Endodermal cell (in vitro differentiated cells): ENCODE data around the gene LEKR1. TPM values are rescaled to one million over a fixed set of nuclear protein-coding genes. Genes with fewer than 3 reads are reported as not detected.
"Not testable (repeated sequence)": the region's sequence is repeated elsewhere in the genome, so short reads cannot be mapped to it uniquely, and the experiment has no call there.

ENCODE experiments used
- DNase-seq: peaks from one replicate; pipeline ENCODE4 v3.0.0-alpha.2; 2017
- H3K27ac ChIP-seq: 2 replicates; pipeline ENCODE4 v1.5.1; 2013; ENCODE audit warnings: mild to moderate bottlenecking, low read depth, low read length, moderate library complexity
- H3K27me3 ChIP-seq: 2 replicates; pipeline ENCODE4 v1.6.1; 2013; ENCODE audit warnings: mild to moderate bottlenecking, low read length, moderate library complexity; ENCODE audit not compliant: insufficient read depth, control insufficient read depth, poor library complexity, severe bottlenecking
- H3K36me3 ChIP-seq: 2 replicates; pipeline ENCODE4 v1.7.0; 2013; ENCODE audit warnings: mild to moderate bottlenecking, low read length, moderate library complexity; ENCODE audit not compliant: control insufficient read depth, insufficient read depth
- H3K4me1 ChIP-seq: one replicate; pipeline ENCODE4 v1.7.0; 2013; ENCODE audit warnings: low read length; ENCODE audit not compliant: control insufficient read depth, insufficient read depth
- H3K4me3 ChIP-seq: 2 replicates; pipeline ENCODE4 v1.5.1; 2013; ENCODE audit warnings: mild to moderate bottlenecking, low read length, moderate library complexity
- H3K9ac ChIP-seq: 2 replicates; pipeline ENCODE4 v1.6.1; 2013; ENCODE audit warnings: mild to moderate bottlenecking, low read length, moderate library complexity; ENCODE audit not compliant: poor library complexity, severe bottlenecking; ENCODE audit errors: extremely low read depth
- H3K9me3 ChIP-seq: 2 replicates; pipeline ENCODE4 v1.6.1; 2013; ENCODE audit warnings: mild to moderate bottlenecking, low read length, moderate library complexity; ENCODE audit not compliant: control insufficient read depth
- H3K27ac Mint-ChIP-seq: 2 replicates; pipeline ENCODE4 v1.8.0; 2020; ENCODE audit warnings: mixed read lengths
- H3K27me3 Mint-ChIP-seq: 2 replicates; pipeline ENCODE4 v1.8.0; 2021; ENCODE audit warnings: mild to moderate bottlenecking, mixed read lengths; ENCODE audit not compliant: insufficient read depth
- H3K36me3 Mint-ChIP-seq: 2 replicates; pipeline ENCODE4 v1.8.0; 2020; ENCODE audit warnings: low read depth, mixed read lengths
- H3K4me1 Mint-ChIP-seq: 2 replicates; pipeline ENCODE4 v1.8.0; 2020; ENCODE audit warnings: mixed read lengths
- H3K4me3 Mint-ChIP-seq: 2 replicates; pipeline ENCODE4 v1.8.0; 2020; ENCODE audit warnings: mild to moderate bottlenecking, moderate library complexity, mixed read lengths
- H3K9me3 Mint-ChIP-seq: 2 replicates; pipeline ENCODE4 v1.8.0; 2020; ENCODE audit warnings: mild to moderate bottlenecking, mixed read lengths
- WGBS, 2 experiments: methylation state at CpG; one replicate each; pipeline versions ENCODE4 v1.1.5 to v1.1.7; 2013; ENCODE audit warnings: missing lambda C conversion rate in 2 of 2, mixed read lengths in 1 of 2; ENCODE audit not compliant: insufficient coverage in 1 of 2, insufficient read length in 1 of 2; 5-methylcytosine and 5-hydroxymethylcytosine counted together
- total RNA-seq, 2 donors: library from RNA; stranded (reverse); fragmentation: NEBNext Ultra II Directional in 1 of 2; extraction: Animal tissue kit (Norgen Biotek cat#: 25700) in 1 of 2; gene quantifications; 2 replicates in 1 of 2; 3 replicates in 1 of 2; pipeline ENCODE4 v1.2.1, GENCODE V29; 2021
- TF ChIP-seq, protein P1 (sequence below): fragments of 200-600 bp; sonication (generic); conservative IDR thresholded peaks from 2 replicates; pipeline ENCODE4 v1.5.0; 2021; ENCODE audit warnings: antibody characterized with exemption, mild to moderate bottlenecking

LEKR1 gene
- total RNA-seq, 2 donors from 2014 or later, result 1.0 to 1.2 TPM

GRCh38 chr3:156888176-156888575, 62.0 kb downstream of the LEKR1 start:
- H3K27me3 ChIP-seq, result no peaks in the 10 kb centered on the region
- H3K9me3 Mint-ChIP-seq, result peaks cover 38% of the 10 kb centered on the region
- H3K4me1 Mint-ChIP-seq, result no peaks in the 10 kb centered on the region
- no peaks in the 10 kb centered on the region for H3K27me3 Mint-ChIP-seq
- H3K4me1 ChIP-seq, result no peaks in the 10 kb centered on the region
- no peak overlapping the region for H3K4me3 Mint-ChIP-seq
- H3K27ac ChIP-seq, result no peak overlapping the region
- no peak overlapping the region for H3K27ac Mint-ChIP-seq
- WGBS, 2 experiments, result 85 to 95% methylated on average over 2 of the region's 2 CpGs
- no peaks in the 10 kb centered on the region for H3K36me3 ChIP-seq
- peaks cover 17% of the 10 kb centered on the region for H3K36me3 Mint-ChIP-seq
- TF ChIP-seq, protein P1, sequence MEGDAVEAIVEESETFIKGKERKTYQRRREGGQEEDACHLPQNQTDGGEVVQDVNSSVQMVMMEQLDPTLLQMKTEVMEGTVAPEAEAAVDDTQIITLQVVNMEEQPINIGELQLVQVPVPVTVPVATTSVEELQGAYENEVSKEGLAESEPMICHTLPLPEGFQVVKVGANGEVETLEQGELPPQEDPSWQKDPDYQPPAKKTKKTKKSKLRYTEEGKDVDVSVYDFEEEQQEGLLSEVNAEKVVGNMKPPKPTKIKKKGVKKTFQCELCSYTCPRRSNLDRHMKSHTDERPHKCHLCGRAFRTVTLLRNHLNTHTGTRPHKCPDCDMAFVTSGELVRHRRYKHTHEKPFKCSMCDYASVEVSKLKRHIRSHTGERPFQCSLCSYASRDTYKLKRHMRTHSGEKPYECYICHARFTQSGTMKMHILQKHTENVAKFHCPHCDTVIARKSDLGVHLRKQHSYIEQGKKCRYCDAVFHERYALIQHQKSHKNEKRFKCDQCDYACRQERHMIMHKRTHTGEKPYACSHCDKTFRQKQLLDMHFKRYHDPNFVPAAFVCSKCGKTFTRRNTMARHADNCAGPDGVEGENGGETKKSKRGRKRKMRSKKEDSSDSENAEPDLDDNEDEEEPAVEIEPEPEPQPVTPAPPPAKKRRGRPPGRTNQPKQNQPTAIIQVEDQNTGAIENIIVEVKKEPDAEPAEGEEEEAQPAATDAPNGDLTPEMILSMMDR, result no peak
- no peak overlapping the region for H3K4me3 ChIP-seq
- H3K9me3 ChIP-seq, result peaks cover 44% of the 10 kb centered on the region
- no peak overlapping the region for H3K9ac ChIP-seq
- no peak for DNase-seq

DNA sequence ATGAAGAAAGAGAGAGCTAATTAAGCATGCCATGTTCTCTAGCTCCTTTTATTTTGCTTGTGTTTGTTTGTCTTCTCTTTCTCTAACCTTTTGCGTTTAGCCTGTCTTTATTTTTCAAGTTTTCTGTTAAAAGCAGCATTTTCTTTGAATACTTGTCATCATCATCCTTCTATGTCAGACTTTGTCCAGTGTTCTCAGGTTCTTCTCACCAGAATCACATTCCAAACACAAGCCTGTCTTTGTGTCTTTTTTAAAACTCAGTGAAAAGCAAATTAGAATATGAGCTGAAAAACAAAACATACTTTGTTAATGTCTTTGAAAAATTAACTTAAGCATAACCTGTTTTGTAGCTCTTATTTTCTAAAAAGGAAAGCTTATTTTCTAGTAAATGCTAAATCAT, 62.4 kb downstream of the LEKR1 start:
- Histone ChIP-seq H3K36me3 (no peaks in the 10 kb centered on the region), H3K4me1 (no peaks in the 10 kb centered on the region), H3K9ac (no peak overlapping the region), H3K27me3 (no peaks in the 10 kb centered on the region), H3K4me3 (no peak overlapping the region), H3K9me3 (peaks cover 47% of the 10 kb centered on the region), H3K27ac (no peak overlapping the region)
- peaks cover 17% of the 10 kb centered on the region for H3K36me3 Mint-ChIP-seq
- no peaks in the 10 kb centered on the region for H3K4me1 Mint-ChIP-seq
- 65 to 70% methylated on average over 1 of the region's 1 CpG for WGBS, 2 experiments
- H3K27me3 Mint-ChIP-seq, result no peaks in the 10 kb centered on the region
- no peak for DNase-seq
- no peak overlapping the region for H3K27ac Mint-ChIP-seq
- H3K9me3 Mint-ChIP-seq, result peaks cover 34% of the 10 kb centered on the region
- TF ChIP-seq, protein P1, result no peak
- no peak overlapping the region for H3K4me3 Mint-ChIP-seq

GRCh38 chr3:156892701-156893100, 66.5 kb downstream of the LEKR1 start:
- H3K27ac ChIP-seq, result no peak overlapping the region
- H3K36me3 ChIP-seq, result peaks cover 6% of the 10 kb centered on the region
- WGBS, 2 experiments, result 85 to 100% methylated on average over 1 of the region's 1 CpG
- H3K27me3 ChIP-seq, result no peaks in the 10 kb centered on the region
- peaks cover 45% of the 10 kb centered on the region for H3K9me3 ChIP-seq
- TF ChIP-seq, protein P1, result no peak
- H3K4me1 ChIP-seq, result no peaks in the 10 kb centered on the region
- H3K36me3 Mint-ChIP-seq, result peaks cover 18% of the 10 kb centered on the region
- H3K4me1 Mint-ChIP-seq, result no peaks in the 10 kb centered on the region
- H3K4me3 Mint-ChIP-seq, result no peak overlapping the region
- H3K27me3 Mint-ChIP-seq, result no peaks in the 10 kb centered on the region
- no peak overlapping the region for H3K27ac Mint-ChIP-seq
- DNase-seq, result no peak
- H3K9me3 Mint-ChIP-seq, result peaks cover 38% of the 10 kb centered on the region
- H3K9ac ChIP-seq, result no peak overlapping the region
- no peak overlapping the region for H3K4me3 ChIP-seq

- 96% methylated on average over 1 of the region's 1 CpG; no CpG with 5 or more reads in 1 of the 2 experiments for WGBS, 2 experiments
- not testable (repeated sequence) for H3K27ac ChIP-seq, H3K4me1 Mint-ChIP-seq, H3K27me3 ChIP-seq, H3K36me3 ChIP-seq, DNase-seq, H3K4me1 ChIP-seq, H3K27me3 Mint-ChIP-seq, H3K4me3 Mint-ChIP-seq, H3K27ac Mint-ChIP-seq, H3K9ac ChIP-seq
- Histone ChIP-seq H3K9me3 (peaks cover 61% of the 10 kb centered on the region), H3K4me3 (peak overlapping the region; percentile 73)
- Mint-ChIP-seq H3K9me3 (peaks cover 48% of the 10 kb centered on the region), H3K36me3 (peaks cover 18% of the 10 kb centered on the region)
Measured at GRCh38 chr3:156895374-156895773, 69.2 kb downstream of the LEKR1 start.

DNA sequence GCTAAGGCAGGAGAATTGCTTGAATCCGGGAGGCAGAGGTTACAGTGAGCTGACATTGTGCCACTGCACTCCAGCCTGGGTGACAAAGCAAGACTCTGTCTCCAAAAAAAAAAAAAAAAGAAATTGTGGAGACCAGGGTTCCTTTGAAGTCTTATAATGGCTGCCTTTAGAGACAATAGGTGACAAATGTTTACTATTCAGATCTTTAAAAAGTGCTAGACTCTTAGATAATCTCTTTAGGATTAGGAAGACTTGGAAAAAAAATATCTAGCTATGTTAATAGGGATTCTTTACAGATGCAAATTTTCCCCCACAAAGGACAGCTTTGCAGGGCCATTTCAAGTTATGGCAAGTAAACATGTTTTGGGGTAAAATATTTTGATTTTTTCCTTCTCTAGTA, 71.7 kb downstream of the LEKR1 start:
- H3K4me3 Mint-ChIP-seq, H3K27ac ChIP-seq, H3K27me3 ChIP-seq, H3K27me3 Mint-ChIP-seq, H3K9ac ChIP-seq, H3K4me1 ChIP-seq, DNase-seq, H3K4me1 Mint-ChIP-seq, H3K36me3 ChIP-seq: not testable (repeated sequence)
- Mint-ChIP-seq H3K9me3 (peaks cover 53% of the 10 kb centered on the region), H3K36me3 (peaks cover 18% of the 10 kb centered on the region), H3K27ac (peak overlapping the region; percentile 87)
- peak overlapping the region; percentile 73 for H3K4me3 ChIP-seq
- H3K9me3 ChIP-seq, result peaks cover 61% of the 10 kb centered on the region
- 47 to 50% methylated on average over 1 of the region's 1 CpG for WGBS, 2 experiments
